Kidney tubule cell (primary cell): ENCODE data around the gene HLCS.

ENCODE experiments used
- DNase-seq: peaks from one replicate; pipeline ENCODE4 v3.0.0-alpha.2; 2018; ENCODE audit warnings: low spot score

HLCS gene

DNA sequence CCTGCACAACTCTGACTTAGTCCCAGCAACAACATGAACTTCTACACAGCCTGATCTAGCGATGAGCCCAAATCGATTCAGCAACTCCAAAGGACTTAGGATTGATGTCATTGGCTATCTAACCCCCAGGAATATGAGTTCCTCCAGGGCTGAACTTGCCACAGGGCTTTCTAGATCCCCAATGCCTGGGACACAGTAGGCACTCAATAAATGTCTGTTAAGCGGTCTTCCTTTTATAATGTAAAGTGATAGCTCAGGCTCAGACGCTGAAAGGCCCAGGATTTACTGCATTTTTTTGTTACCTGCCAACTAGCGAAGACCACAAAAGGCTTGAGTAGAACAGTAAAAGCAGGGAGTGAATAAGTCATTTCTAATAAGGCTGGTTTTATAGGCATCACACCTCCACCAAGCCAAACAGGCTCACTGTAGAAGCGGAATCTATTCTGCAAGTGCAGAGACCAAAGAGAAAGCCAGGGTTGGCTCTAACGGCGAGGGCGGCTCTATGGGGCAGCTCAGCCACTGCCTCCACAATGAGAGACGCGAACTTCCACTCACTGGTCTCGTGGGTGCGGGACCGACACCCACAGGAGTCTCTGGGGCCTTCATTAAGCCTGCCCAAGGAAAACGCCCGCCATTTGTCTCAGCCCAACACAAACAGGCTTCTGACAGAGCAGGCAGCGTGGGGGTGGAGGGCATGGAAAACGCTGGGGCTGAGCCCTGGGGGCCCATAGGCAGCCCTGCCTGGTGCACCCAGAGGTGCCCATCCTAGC, 52.0 kb downstream of the HLCS start:
- no peak for DNase-seq

DNA sequence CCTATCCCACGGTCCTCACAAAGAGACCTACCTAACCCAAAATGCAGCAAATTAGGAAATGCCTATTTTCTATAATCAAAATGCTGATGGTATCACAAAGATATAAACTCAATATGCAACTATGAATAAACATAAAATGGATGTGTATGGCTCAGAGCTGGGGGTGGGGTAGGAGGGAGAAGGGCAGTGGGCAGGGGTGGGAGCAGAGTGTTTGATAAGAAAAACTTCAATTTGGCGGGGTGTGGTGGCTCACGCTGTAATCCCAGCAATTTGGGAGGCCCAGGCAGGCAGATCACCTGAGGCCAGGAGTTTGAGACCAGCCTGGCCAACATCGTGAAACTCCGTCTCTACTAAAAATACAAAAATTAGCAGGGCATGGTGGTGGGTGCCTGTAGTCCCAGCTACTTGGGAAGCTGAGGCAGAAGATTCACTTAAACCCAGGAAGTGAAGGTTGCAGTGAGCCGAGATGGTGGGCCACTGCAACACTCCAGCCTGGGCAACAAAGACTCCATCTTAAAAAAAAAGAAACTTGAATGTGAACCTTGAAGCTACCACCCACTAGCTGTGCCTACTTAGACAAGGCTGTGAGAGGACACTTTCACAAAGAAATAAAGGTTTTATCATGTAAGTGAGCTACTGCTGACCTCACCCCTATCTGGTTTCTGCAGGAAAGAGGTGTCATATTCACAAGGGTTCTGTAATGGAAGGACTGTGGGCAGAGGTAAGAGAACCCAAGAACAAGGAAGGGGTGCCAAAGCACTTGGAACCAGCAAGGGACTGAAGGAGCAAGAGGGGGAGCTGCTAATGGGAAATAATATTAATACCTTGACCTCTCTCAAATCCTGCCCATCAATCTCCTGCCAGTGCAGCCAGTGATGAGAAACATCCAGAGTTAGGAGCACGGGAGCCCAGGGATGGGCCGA, 53.0 kb downstream of the HLCS start:
- DNase-seq, result no peak

DNA sequence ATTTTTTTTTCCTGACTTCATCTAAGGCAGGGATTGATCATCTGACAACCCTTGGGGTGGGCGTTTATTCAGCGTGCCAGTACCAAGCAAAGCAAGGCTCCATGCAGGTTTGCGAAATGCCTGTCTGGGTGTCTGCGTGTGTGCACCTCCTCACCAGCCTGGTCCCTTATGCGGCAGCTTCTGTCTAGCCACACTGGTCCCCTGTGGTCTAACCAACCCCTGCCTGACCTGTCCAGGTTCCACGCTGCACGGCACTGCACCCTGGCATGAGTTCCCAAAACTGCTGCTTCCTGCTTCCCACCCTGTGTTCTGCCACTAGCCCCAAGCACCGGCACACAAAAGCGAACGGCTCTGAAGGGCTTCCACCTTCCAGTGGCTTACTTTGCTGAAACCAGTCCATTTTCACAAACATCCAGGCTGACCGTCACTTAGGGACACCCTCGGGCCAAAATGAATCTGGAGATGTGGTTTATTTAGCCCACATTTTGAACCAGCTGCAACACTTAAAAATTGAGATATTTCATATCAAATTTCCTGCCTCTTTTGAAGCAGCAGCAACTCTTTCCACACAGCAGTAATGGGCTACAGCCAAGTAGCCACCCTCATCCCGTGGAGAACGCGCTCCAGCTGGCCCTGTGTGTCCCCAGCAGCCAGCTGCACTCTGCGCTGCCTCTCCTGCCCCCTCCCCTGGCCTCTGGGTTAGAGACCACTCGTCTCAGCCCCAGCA, 55.7 kb downstream of the HLCS start:
- no peak for DNase-seq

DNA sequence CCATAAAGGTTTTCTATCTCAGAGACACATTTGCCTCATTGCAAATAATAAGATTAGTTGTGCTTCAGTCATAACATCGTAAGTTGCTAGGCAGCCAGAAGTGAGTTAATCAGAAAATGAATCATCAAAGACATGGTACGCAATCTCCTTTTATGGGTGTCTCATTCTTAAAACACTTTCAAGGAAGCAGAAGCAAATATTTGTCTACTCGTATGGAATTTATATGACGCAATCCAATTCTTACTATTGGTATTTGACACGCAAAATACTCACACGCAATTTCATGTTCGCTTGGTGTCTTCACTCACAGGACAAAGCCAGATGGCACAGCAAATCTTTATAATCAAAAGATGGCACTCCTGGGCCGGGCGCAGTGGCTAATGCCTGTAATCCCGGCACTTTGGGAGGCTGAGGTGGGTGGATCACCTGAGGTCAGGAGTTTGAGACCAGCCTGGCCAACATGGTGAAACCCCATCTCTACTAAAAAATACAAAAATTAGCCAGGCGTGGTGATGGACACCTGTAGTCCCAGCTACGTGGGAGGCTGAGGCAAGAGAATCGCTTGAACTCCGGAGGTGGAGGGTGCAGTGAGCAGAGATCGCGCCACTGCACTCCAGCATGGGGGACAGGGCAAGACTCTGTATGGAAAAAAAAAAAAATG, 56.4 kb downstream of the HLCS start:
- peak; percentile 91 for DNase-seq

DNA sequence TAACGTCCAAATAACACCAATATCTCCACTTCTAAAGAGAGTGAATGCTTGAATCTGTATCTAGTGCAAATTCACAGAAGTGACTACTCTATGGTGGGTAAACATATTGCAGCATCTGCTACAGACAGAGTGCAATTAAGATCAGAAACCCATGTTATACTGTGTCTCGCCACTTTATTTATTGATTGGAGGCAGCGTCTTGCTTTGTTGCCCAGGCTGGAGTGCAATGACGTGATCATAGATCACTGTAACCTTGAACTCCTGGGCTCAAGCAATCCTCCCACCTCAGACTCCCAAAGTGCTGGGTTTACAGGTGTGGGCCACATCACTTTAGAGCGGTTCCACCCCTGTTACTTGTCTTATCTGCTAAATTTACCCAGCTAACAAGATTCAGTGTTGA, 57.0 kb downstream of the HLCS start:
- DNase-seq, result no peak

DNA sequence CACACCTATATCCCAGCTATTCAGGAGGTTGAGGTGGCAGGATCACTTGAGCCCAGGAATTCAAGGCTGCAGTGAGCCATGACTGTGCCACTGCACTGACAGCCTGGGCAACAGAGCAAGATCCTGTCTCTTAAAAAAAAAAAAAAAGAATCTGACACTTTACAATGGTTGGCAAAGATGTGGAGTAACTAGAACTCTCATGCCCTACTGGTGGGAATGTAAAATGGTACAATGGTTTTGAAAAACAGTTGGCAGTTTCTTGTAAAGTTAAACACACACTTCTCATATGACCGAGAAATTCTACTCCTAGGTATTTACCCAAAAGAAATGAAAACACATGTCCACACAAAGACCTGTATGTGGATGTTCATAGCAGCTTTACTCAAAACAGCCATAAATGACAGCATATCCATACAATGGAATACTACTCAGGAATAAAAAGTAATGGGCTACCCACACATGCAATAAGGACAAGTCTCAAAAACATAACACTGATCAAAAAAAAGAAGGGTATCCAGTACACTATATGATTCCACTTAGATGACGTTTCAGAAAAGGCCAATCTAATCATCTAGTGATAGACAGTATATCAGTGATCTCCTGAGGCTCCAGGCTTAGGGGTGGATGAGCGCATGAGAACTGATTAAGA, 58.1 kb downstream of the HLCS start:
- peak; percentile 22 for DNase-seq

DNA sequence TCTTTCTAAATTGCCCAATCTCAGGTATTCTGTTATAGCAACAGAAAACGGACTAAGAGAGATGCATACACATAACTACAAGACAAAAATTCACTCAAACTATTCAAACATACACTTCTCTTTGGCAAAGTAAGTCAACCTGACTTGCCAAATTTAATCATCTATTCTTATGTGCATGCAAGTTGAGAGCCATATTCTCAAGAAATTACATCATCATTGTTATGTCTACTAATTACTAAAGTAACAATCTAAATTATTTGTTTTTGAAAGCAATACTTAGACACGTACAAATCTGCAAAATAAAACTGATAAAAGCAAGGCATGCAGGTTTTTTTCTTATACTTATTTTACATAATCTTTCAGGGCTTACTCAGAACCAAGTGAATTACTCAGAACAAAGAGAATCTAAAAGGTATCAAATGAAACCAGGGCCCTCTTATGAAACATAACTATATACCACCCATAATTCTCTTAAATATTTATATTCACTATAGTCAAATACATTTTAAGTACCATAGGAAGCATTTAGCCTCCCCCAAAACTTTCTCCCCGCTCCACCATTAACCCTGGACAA, 62.3 kb downstream of the HLCS start:
- no peak for DNase-seq

DNA sequence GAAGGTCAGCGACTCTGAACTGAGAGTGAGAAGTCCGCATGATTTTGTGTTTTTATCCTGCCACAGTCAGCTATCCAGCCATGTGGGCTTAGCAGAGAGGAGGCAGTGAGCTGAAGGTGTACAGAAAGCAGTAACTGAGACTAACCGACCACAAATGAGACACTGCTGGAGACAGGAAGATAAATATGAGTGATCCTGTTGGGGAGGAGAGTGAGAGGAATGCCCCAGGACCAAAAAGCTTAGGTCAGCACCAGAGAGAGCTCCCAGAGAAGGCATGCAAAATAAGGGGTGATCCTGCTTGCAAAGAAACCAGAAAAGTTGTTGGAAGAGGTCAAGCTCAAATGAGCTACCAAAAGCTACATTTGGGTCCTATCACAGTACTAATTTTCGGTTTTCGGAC, 63.7 kb downstream of the HLCS start:
- peak; percentile 35 for DNase-seq

DNA sequence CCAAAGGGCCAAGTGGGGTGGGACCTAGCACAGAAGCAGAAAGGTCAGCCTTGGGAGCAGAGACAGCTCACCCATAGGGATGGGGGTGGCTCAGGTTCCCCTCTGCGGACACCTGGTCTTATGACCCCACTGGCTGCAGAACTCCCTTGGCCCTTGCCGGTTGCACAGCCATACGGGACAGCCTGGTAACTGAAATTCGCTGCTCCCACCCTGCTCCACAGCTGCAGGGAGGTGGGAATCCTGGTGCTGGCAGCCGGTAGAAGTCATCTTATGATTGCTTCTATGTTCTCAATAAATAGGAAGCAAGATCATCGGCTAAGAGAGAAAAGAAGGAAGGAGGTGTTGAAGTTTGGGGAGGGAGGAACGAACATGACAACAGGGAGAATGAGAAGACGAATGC, 64.1 kb downstream of the HLCS start:
- DNase-seq, result no peak

DNA sequence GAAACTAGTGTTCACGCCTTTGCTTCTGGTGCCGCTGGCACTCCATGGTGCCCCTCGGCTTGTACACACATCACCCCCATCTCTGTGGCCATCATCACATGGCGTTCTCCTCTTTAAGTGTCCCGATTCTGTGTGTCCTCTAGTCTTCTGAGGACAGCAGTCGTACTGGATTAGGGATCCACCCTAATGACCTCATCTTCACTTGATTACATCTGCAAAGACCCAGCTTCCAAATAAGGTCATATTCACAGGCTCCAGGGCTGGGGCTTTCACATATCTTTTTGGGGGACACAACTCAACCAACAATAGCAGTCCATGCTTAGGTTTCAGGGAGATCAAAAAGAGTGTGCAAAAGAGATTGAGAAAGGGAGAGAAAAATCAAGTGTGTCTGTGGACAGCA, 64.9 kb downstream of the HLCS start:
- no peak for DNase-seq

DNA sequence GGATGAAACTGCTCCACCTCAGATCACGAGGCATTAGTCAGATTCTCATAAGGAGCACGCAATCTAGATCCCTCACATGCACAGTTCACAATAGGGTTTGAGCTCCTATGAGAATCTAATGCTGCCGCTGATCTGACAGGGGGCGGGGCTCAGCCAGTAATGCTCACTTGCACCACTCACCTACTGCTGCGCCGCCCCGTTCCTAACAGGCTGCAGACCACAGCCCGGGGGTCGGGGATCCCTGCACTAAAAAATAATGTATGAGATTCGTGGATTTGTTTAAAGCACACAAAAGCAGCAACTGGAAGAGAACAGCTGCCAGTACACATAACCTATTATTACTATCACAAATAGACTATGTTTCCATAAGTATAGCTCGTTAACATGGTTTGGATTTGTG, 72.9 kb downstream of the HLCS start:
- DNase-seq, result no peak

DNA sequence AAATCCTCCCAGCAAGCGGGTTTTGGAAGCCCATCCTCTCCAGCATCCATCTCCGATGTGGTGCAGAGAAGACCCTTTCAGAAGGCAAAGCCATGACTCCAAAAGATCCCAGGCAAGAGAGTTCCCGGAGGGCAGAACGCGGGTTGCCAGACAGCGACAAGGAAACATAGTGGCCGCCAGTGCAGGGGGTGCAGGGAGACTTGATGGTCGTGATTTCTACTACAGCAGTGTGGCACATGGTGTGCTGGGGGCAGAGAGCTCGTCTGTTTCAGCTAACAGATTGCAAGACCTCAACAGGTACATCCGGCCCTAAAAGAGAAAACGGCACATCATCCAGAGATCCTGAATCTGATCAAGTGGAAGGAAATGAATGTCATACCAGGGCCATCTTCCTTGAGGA, 74.3 kb downstream of the HLCS start:
- no peak for DNase-seq

DNA sequence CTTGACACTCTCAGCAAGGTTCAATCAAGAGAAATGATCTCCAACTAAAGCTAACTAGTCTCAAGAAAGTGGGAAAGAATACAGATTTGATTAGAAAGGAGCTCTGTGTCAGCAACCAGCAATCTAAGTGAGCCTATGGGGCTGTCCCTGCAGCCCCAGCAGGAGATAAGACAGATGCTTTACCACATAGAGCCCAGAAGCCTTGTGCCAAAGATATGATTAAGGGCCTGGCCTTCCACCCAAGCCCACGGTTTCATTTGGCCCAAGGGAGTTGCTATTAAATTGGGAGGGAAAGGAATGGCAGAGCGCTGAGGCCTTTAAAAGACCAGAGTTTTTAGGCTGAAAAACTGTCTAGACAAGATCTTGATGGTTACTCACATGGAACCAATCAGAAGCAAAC, 74.8 kb downstream of the HLCS start:
- no peak for DNase-seq

DNA sequence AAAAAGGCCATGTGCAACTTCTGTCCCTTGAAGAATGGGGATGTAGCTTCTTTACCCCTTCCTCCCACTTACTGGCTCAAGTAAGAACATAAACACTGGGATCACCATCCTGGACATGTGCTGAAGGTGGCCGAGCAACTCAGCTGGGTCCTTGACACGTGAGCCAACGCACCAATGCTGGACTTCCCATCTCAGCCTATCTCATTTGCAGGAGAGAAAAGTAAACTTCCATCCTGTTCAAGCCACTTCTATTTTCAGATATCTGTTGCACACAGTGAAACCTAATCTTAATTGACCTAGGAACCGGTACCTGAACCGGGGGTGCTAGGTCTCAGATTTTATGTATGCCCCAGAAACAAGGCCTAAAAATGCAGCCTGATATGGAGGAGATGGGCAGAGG, 75.3 kb downstream of the HLCS start:
- DNase-seq, result no peak

DNA sequence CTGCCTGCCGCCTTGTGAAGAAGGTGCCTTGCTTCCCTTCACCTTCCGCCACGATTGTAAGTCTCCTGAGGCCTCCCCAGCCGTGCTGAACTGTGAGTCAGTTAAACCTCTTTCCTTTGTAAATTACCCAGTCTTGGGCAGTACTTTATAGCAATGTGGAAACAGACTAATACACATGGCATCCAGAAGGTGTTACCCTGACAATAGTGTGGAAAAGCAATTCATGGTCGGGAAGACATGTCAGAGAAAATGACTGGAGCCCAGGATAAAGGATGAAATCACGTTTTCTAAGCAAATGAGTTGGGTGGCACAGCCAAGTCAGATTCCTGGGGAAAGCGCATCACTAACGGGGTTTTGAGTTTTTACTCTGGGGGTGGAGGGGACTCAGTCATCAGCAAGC, 76.4 kb downstream of the HLCS start:
- DNase-seq, result no peak

DNA sequence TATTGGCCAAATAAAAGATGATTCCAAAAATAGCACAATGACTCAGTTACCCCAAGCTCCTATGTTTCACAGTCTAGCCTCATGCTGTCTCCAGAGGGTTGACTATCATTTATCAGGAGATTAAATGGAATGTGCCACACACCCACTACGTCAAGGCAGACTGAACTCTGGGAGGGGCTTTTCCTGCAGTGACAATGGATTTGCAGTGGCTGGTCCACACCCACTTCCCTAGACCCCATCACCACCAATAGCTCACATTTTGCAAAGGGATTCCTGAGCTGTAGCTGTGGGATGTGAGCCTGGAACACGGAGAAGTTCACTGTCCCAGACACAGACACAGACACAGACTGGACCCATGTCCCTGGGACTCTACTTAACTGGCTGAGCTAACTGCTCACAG, 77.1 kb downstream of the HLCS start:
- DNase-seq, result no peak

DNA sequence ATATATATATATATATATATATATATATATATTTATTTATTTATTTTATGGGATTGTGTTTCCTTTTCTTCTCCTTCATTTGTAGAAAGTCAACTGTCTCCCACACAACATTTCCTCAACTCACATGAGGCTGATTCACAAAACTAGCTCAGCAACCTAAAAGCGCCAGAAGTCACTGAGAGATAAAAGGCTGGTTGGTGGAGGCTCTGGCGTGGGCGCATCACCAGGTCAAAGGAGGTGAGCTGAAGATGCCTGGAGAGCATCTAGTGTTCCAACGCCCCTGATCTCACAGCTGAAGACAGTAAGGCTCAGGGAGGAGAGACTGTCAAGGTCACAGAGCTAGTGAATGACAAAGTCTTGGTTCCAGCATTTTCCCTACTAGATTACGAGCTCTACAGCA, 78.0 kb downstream of the HLCS start:
- DNase-seq, result no peak

DNA sequence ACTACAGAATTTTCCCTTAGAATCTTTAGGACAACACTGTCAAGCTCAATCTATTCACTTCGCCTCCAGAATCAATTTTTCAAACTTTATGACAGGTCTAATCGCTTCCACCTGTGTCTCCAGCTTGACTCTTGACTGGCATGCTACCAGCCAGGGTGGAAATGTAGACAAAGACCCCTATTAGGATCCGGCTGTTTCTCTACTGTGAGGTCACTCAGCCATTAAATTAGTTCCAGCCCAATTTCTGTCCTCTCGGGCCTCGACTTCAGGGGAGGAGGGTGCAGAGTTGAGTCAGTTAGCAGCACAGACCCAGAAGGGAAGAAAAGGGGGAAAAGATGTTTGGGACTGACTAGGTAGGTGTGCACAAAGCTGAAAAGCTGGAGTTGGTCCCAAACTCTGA, 78.5 kb downstream of the HLCS start:
- DNase-seq, result no peak

DNA sequence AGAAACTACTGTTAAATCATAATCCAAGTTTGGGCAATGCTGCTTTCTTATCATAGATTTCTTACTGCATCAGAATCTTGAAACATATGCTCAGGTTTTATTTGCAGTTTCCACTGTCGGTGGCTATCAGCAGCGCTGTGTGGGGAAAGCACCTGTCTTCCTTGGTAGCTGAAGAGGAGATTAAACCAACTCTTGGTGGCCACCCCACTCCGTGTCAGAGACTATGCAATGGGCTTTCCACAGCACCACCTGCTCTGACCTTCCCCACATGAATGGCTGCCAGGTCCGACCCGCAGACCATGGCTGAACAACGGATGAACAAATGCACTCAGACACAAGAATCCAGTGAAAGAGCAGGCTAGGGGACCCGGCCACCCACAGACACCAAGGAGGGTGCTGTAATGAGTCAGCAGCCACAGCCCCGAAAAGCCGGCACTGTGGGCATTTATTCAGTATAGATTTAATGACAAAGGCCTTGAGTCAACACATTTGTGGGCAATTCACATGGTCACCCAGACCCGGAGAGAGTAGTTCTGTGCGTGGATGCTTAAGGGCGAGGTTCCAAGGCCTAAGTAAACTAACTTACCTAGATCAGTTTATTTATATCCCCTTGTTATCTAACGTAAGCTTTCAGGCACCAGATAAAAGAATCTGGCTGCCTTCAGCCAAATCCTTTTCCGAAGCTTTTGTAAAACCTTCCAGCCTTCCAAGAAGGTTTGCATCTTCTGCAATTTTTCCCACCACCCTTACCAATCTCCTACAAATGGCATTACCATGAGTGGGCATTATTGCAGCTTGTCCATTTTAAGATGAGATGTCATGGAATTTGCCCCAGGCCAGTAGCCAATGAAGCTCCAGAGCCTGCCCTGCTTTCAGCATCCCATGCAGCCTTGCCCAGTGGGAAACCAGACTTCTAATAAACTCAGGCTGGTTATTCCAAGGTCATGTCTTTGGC, 82.7 kb downstream of the HLCS start:
- no peak for DNase-seq

DNA sequence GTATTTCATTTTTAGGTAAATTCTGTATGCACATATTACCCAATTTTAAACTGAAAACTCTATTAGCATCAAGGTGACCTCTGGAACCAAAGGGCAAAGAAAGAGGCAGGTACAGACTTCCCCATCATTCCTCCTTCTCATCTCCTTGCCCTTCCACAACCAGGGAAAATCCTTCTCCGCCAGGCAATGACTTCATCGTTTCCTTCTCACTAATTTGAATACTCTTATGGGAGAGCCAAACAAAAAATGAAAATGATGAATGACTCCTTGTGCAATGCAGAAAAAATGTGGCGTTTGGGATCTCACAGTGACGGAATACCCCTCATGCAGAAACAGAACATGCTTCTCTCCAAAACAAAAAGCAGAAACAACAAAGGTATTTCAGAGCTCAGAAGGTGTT, 83.7 kb downstream of the HLCS start:
- no peak for DNase-seq
